ENCODE measurements around the gene CCN6.
"Not testable (repeated sequence)": the region's sequence is repeated elsewhere in the genome, so short reads cannot be mapped to it uniquely, and the experiment has no call there.

Gene CCN6

DNA sequence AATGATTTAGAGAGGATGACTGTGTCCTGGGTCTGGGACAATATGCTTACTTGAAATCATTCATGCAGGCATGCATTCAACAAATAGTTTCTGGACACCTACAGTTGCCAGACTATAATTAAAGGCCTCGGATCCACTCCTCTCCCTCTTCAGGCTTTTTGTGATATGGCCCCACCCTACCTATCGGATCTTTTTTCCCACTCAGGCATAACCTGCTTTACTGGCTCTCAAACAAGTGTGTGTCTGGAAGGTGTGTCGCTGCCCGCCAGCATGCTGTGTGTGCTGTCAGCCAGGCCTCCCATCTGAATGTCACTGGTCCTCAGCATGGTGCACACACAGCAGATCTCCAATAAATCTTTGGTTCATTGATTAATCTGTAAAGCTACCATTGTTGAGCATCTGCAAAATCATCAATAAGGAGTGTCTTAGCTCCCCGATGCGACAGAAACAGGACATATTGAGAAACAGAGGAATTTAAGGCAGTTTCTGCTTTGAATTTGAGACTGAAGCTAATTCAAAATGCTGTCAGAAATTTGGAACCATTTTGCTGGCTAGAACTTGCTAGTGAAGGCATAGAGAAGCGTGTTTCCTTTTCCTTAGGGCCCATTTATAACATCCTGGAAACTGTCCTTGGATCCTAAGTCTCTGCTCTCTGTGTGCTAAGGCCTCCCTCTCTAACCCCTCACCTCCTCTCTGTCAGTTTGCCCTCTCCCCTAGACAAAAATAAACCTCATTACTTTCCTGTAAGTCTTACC is 23.5 kb upstream of the CCN6 start:
- no peak for DNase-seq

DNA sequence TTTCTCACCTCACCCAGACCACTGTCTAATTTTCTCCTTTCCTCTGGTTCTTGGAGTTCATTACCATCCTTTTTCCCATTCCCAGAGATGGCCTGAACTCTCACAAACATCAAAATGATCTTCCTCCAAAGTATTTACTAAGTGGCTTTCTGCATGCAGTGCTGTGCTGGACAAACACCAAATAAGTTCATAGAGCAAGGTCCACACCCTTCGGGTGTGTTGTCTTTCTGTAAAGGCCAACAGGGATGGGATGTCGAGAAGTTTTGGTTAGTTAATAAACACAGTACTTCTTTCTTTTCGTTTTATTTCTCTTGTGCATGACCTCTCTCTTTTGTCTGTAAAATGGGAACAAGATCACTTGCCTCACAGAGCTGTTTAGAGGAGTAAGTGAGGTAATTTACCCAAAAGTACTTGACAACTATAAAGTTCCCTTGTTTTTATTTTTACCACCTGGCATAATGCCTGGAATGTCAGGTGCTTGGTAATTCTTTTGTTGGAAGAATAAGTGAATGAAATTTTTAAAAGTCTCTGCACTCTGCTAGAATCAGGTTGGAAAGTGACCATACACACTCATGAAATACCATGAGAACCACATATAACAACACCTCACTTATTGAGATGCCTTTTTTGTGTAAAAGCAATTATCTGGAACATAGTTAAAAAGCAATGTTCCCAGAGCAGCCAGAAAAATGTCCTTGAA is 22.8 kb upstream of the CCN6 start:
- DNase-seq, result no peak

DNA sequence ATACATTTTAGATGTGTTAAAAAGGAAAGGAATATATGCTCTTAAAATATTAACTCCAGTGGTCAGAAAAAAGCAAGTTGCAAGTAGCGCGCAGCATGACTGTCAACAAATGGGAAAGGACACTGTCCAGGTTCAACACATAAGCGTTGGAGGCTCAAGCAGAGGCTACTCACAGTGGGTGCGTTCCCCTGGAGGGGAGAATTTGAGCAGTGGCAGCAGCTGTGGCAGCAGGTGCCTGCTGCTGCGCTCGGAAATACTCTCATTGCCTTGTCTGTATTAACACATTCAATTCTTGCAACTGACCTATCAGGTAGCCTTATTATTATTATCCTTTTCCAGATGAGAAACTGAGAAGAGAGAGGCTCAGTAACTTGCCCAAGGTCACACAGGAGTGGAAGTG is 21.9 kb upstream of the CCN6 start:
- DNase-seq, result no peak

DNA sequence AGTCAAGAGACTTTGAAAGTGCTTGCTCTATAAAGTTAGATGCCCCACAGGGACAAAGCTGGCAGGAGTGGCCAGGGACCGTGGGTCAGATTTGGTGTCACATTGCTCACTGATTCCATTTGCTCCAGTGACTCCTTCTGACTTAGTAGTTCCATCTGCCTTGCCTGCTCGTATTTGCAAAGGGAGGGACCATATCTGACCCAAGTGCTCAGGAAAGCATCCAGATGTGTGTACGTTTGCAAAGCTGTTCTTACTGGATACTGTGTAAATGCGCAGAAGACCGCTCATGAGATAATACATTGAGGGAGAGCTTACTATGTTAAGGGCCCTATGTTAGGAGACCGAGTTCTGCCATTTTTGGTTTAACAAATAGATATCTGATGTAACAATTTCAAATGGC is 21.2 kb upstream of the CCN6 start:
- DNase-seq, result no peak

DNA sequence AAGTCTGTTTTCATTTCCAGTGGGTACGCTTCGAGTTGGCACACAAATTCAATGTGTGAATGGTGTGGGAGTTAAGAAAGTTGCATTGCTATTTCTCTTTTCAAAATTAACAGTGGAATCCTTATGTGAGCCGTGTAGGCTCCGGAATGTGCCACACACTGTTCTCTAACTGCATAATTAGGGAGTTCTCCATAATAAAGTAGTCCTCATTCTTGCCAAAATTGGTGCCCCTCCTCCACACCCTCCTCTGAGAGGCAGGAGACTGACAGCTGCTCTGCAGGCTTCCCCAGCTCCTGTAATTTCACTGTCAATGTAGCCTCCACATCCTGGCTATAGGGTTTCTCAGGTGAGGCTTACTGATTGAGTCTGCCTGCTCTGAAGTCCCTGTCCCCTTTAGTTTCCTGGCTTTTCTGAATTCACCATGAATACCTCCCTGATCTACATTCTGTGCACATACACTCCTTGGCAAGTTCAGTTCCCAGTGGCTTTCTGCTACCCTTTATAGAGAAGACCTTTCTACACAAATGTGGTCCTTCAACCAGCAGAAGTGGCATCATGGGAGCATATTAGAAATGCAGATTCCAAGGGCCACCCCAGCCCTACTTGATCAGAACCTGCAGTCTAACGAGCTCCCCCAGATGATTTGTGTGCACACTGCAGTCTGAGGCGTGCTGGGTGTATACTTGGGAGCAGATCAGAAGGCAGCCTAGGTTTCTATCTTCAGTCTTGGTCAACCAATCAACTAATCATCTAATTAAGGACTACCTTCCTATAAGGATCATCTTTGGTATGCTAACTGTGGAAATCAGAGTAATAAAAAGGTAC is 19.9 kb upstream of the CCN6 start:
- DNase-seq, result no peak

DNA sequence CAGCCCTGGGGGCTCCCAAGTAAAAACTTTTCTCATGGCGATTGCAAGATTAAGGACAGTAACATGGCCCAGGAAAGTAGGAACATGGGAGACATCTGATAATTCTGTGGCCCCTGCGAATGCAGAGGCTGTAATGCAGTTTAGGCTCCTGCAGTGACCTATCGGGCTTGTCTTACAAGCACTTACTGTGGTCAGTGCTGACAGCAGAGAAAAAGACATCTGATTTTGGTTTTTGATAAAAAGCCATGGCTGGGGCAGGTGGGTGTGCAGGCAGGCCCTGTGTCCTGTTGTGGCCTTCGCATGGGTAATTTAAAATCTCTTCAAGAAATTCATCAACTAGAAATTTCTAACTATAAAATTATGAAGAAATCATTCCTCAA is 19.3 kb upstream of the CCN6 start:
- DNase-seq, result no peak

DNA sequence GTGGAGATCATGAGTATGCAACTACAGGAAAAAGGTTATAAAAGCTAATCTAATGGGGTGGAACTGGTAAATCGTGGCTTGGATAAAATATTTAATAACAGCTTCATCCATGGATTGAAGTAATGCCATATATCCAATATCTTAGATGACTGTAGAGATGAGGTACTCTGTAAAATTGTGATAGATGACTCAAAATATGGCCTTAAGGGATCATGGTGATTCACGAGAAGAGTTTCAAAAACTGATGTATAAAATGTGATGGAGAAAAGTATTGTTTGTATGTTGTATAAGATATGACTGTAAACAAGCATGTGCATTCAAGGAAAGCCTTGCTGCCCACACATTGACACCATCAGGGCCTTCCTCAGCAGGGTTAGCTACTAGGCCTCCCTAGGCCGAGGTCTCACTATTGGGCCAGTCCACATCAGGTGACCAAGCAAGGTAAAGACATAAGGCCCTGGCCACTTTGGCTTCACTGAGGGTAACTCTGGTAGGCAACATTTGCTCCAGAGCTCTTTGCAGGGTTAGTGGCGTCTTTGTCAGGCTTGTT is 17.7 kb upstream of the CCN6 start:
- DNase-seq, result no peak

DNA sequence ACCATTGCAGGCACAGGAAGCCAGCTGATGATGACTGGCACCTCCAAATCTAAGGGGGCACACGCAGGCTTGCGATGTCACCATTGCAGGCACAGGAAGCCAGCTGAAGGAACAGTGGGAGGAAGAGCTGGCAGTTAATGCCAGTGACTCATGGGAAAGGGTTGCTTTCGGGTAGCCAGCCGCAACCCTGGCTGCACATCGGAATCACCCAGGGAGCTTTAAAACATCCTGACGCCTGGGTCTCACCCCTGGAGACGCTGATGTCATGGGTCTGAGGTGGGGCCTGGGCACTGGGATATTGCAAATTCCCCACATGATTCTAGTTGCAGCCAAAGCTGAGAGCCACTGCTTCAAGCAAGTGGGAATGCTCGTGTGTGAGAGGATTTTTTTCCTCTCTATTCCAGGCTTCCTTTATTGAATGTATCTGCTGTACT is 16.1 kb upstream of the CCN6 start:
- DNase-seq, result no peak

DNA sequence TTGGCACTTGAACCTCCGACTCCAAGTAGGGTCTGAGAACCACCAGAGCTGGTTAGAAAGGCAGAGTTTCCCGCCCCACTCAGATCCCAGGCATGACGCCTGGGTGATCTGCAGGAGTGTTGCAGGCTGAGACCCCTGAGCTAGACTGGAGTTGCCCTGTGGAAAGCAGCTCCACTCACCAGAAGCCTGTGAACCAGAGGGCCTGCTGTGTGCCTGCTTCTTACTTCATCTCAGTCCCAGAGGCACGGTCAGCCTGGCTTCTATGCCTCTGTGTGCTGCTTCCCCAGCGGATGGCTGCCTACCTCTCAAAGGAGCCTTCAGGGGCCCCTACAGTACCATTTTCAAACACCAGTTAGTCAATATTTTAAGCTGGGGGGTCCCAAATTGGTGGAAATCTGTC is 15.6 kb upstream of the CCN6 start:
- DNase-seq, result no peak

DNA sequence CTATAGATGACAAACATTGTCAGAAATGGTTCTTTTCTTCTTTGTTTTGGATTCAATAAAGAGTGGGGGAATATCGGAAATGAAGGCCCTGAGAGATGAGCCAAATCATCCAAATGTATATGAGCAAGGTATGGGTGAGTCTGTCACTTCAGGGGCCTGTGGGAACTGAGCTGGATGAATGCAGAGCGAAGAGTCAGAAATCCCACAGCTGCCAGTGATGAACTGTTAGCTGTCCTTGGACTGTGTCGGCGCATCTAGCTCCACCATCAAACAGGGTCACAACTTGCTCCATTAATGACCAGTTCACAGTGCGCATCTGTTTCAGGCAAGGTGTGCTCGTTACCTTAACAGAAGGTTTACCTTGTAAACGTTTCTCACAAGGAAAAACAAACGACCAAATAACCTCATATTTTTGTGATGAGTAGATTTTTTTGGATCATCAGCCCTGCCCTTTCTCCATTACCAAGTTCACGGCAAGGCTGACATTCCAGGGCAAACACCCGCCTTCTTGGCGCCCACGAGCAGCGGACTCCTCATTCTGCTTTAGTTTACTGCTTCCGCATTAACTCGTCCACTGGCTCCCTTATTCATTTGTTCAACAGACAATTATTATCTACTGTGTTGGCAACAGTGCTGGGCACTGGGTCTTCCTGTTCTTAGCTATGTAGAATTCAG is 15.0 kb upstream of the CCN6 start:
- DNase-seq, result no peak

DNA sequence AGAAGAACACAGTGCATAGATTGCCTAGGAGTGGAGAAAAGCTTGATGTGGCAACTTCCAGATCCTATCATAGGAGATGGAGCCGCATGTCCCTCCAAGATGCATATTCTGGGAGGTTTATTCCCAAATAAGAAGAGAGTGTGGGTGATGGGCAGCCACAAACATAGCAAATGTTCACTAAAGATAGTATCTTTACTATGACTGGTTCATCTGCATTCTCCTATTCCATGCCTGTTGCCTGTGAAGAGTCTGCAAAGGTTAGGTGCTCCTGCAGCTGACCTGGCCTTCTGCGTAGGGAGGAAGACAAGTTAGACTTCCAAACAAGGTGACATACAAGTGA is 14.5 kb upstream of the CCN6 start:
- no peak for DNase-seq

DNA sequence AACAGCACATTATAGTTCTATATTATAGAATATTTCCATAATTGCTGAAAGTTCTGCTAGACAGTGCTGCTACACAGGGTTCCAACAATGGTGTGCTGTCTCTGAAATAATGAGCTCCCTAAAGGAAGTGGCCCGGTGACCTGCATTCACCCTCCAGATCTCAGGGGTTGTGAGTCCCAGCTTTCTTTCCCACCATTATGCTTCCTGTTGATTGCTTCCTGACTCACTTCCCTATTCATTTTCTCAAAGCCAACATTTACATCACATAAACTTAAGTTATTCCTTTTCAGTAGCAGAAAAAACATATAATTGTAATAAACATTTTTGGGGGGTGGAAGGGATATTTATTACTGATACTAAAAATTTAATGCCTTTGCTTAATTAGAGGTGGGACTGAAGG is 12.9 kb upstream of the CCN6 start:
- DNase-seq, result no peak

DNA sequence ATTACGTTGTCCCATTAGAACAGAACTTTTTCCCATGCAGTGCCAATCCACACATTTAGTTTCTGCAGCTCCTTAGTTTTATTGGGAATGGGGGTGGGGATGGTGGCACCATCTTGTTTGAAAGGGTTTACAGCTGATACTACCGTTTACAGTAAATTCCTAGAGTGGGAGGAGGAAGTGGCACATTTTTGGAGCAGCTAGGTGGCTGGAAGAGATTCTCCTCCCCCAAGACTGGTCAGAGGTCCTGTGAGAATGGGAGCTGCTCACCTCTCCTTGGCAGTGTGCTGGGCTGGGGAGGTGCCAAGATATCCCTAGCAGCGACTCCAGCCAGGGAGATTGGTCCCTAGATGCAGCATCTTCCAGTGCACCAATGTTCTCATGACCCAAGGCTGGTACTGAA is 12.4 kb upstream of the CCN6 start:
- no peak for DNase-seq

DNA sequence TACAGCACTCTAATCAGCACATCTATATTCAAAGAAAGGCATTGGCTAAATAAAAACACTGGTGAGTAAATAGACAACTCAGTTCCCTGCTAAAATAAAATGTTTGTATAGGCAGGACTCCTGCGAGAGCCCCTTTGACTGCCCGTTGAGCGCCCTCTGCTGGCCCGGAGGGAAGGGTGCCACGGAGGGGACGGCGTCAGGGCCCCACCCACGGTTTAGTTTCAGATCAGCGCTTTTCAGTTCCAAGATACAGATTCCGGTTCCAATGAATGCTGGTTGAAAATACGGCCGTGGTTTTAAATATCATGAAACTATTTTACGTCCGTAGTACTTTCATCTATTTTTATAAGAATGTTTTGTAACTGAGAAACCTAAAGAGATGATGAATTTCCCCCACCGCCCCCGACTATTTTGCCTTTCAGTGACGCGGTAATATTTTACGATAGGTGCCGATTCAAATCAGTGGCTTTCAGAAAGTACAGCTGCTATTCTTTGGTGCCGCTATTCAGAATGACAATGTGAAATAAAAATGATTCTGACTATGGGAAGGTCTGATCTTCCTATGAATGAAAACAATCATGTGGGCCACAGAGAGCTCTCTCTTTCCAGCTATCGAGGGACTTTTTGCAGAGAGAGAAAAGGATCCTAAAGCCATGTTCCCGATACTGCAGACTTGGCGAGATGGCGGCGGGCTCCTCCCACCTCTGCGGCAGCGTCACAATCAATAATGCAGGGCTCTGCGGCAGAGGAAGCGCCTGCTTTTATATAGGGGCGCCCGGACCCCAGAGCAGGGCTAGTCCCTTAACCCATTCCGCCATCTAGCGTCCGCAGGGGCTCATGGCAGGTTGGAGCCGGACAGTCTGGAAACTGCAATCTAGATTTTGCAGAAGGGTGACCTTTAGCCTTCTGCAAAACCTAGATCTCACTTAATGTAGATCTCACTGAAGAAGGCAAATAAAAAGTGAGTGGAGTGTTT is 10.6 kb upstream of the CCN6 start:
- DNase-seq, result peak; percentile 95

DNA sequence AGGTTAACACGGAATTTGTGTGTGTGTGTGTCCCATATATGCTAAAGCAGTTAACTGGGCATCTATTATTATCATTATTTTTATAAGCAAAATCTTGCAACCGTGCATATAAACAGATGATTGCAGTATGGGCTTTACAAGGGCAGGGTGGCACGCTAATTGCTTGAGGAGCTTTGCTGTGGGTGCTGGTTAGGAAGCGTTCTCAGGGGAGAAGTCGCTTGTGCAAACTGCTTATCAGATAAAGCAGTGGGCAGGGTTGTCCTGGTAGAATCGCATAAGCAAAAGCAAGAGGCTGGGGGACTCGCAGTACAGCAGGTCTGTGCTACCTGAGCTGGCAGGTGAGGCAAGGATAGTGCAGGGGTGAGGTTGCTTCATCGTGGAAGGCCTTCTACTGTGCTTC is 9.7 kb upstream of the CCN6 start:
- DNase-seq, result no peak

DNA sequence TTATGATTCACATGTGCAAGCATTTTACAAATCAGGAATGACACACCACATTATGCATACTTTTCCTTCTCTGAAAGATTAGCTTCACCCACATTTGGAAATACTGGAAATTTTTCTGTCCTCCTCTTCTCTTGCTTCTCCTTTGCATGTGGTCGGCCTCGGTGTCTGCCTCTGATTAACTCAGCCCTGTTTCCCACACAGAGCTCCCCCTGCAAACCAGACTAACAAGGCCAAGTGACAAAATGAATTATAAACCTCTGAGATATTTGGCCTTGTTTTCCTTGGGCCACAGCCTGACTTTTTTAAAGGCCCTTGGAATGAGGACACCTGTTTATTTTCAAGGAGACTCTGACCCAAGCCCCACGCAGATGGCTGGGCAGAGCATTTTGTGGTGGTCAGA is 9.0 kb upstream of the CCN6 start:
- DNase-seq, result no peak

DNA sequence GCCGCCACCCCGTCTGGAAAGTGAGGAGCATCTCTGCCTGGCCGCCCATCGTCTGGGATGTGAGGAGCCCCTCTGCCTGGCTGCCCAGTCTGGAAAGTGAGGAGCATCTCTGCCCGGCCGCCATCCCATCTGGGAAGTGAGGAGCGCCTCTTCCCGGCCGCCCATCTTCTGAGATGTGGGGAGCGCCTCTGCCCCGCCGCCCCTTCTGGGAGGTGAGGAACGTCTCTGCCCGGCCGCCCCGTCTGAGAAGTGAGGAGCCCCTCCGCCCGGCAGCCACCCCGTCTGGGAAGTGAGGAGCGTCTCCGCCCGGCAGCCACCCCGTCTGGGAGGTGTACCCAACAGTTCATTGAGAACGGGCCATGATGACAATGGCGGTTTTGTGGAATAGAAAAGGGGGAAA is 6.4 kb upstream of the CCN6 start:
- DNase-seq, result not testable (repeated sequence)

DNA sequence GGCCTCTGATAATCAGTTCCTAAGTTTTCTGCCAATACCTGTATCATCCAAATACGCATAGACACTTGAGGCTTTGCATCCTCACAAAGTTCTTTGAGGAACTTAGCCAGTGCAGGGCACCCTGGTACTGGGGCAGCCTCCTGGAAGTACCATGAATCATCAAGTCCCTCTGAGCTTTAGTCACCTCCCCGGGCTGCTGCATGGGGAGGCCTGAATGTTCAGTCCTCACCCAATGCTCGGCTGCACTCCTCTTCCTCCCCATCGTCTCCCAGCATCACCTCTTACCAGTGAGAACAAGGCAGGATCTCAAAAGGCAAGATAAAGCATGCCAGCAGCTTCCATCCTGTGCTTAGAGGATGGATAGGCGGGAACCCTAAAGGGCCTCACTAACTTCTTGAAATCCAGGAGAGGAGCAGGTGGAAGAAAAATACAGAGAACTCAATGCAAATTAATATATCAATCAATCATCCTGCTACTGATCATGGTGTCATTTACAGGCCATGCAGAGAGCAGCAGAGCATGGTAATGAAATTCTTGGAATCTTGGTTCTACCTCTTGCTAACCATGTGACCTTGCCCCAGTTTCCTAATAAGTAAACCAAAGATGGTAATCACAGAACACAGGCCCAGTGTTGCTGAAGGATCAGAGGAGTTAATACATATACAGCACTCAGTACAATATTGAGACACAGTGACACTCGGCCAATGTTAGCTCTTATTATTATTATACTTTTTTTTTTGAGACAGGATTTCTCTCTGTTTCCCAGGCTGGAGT is 4.7 kb upstream of the CCN6 start:
- no peak for DNase-seq

DNA sequence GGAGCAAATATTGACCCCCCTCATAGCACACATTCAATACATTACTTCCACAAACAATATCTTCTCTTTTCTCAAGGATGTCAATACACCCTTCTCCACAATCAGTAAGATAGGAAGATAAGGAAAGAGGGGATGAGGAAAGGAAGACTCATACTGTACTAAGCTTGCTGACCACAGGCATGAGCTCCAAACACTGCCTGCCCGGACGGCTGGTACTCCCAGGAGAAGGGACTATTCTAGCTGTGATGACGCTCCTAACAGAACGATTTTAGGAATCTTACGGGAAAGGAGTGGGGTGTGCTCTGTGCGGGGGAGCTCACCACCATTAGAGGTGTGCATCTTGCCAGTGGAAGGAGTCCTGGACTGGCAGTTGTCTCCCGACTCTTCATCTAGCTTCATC is 3.9 kb upstream of the CCN6 start:
- no peak for DNase-seq

DNA sequence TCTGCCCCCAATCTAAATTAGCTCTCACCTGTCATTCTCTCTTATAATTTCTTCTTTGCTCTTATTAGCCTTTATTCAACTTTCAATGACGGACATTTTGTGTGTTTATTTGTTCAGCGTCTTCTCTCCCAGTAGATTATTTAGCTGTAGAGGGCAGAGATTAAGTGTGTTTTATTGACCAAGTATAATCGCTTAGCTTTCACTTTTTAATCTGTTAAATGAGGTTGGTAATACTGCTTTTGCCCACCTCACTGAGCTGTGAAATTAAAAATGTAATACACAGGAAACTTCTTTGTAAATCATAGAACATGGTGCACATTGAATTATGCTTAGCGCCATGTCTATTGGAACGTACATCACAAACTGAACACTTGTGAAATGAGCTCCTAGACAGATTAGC is 3.5 kb upstream of the CCN6 start:
- no peak for DNase-seq

DNA sequence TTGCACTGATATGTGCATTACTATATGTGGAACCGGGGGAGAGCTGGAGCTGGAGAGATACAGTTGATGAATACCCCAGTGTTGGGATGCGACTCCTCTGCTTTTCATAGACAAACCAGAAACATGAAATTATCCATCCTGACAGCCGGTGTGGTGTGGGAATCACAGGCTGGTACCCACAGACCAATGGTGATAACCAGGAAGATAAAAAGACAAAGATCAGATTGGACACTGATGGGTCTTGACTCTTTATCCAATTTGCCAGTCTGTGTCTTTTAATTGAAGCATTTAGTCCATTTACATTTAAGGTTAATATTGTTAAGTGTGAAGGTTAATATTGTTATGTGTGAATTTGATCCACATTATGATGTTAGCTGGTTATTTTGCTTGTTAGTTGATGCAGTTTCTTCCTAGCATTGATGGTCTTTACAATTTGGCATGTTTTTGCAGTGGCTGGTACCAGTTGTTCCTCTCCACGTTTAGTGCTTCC is 2.6 kb upstream of the CCN6 start:
- not testable (repeated sequence) for DNase-seq

Measured in NCI-H2029 (cell line).